Head of caudate nucleus (tissue), 42 donors: ENCODE measurements around the gene OTOR.

Experiments used
- DNase-seq, 42 donors: peaks; one replicate each; pipeline versions ENCODE4 v3.0.0 to v3.0.0-alpha.2; 2020 to 2021; ENCODE audit warnings: mixed read lengths in 7 of 42
- intact Hi-C: fragments of 100-400 bp; cut with DNase I; formaldehyde crosslinking; loops from one replicate; pipeline ENCODE4 v1.15.0; 2022

OTOR gene

GRCh38 chr20:16744178-16744807 is 3.9 kb upstream of the OTOR start:
- intact Hi-C loops = no loop called here

DNA sequence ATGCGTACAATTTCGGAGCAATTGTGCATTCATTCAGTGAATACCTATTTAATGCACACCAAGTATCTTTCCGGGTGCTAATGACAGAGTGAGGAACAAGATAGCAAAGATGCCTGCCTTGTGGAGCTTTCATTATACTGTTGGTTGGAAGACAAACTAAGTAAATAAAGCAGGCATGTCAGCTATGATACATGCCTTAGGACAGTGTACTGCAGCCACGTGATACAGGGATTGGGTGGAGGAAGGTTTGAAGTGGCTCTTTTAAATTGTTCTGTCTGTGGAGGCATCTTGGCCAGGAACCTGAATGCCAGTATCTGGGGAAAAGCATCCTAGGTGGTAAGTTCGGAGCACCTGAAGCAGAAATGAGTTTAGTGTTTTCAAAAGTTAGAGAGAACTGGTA is 3.0 kb upstream of the OTOR start:
- intact Hi-C loops = no loop called here
- DNase-seq = no peak

More at GRCh38 chr20:16744178-16744807, 3.9 kb upstream of the OTOR start:
- peak in 1 of 42 donors; percentile 40 for DNase-seq

- intact Hi-C loops = no loop called here
- no peak for DNase-seq
These were observed 807 bp upstream of the OTOR start for GRCh38 chr20:16747291-16747811.

GRCh38 chr20:16749573-16749972 is 1.4 kb downstream of the OTOR start:
- intact Hi-C loops = no loop called here
- DNase-seq = no peak

DNA sequence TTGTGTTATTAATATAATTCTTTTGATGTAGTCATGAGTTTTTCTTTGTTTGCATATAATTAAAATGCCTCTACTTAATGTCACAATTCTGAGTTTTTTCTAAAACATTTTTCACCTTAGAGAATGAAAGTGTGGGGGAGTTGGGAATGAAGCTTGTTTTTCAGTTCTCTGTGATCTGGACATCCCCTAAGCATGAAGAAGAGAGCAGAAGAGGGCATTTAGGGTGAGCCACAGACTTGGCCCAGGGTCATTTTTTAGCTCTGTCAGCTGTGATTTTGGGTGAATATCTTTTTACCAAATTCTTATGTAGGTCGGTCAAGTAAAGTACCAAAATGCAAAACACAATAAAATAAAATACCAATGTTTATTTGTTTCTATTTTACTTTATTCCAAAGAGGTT is 3.9 kb downstream of the OTOR start:
- intact Hi-C loops = no loop called here
- no peak for DNase-seq

DNA sequence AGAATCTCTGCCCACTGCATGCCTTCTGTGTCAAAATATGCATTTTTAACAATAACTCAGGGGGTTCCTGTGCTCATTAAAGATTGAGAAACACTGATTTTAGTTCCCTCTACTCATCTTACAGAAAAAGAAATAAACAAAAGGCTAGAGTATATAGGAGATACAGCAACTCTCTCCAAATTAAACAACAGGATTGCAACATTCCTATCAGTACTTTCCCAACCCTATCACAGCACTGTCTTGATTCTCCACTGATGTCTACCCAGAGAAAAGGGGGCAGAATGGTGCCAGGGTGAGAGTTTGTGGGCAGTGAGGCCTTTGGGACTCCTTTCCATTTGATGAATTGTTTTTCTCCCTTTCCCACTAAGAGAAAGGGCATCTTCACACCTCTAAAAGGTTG is 4.7 kb downstream of the OTOR start:
- intact Hi-C loops = no loop called here

GRCh38 chr20:16758454-16759180 is 10.5 kb downstream of the OTOR start:
- DNase-seq = no peak
- intact Hi-C loops = no loop called here

More for the DNA sequence above, 4.7 kb downstream of the OTOR start:
- DNase-seq = no peak

DNA sequence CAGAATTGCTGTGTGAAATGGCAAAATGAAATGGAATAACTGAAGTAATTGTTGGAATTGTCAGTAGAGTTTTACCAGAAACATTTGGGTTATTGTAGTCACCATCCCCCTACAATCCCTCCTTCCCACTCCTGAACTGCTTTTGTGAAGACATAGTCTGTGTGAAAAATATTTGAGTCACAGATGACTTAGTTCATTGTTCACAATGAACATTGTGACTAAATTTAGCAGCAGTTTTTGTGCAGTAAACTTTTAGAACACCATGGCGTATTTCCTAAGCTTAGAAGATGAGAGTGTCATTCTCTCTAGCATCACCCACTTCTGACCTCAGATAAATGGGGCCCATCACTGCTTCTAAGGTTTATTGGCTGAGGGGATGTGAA is 11.0 kb downstream of the OTOR start:
- peak in 7 of 42 donors; percentile 8 to 47 (median 27) for DNase-seq
- intact Hi-C loops = no loop called here

DNA sequence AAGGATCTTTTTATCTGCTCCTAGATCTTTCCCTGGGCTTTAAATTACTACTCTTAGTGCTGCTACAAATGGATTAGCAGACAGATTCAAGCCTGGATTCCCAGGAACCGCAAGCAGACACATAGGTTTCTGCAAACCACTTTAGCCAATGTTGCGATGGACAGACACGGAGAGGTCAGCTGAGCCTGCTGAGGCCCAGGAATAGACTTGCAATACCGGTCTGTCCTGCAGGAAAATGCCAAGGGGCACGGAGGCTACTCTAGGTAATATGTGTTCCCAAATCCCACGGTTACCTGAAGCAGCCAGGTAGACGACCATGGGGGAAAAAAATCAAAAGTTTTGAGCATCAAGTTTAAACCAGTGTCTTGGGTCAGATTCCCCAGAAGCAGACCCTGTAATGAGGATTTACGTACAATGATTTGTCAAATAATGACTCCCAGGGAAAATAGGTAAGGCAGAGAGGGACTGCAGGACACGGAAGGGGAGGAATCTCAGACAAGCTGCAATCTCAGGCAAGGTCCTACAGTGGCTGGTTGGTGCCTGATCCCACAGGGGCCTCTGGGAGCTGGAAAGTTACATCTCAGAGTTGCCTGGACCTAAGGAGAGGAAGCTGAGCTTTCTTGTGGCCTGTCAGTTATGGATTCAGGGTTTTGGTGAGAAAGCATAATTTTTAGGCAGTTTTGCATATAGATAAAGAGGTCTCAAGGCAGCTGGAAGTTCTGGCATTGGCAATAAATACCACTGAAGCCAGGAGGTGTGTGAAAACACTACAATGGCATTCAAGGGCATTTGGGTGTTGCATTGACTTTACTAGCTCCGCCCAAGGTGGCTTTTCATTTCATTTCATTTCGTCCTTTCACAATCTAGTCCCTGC is 12.5 kb downstream of the OTOR start:
- intact Hi-C loops = loop anchor here (5.0 kb wide), 1 partner anchor 243 kb away; no protein-coding TSS in a partner anchor

GRCh38 chr20:16761305-16761829 is 13.2 kb downstream of the OTOR start:
- DNase-seq = peak in 39 of 42 donors; percentile 19 to 84 (median 66)
- intact Hi-C loops = loop anchor here (5.0 kb wide), 1 partner anchor 244 kb away; no protein-coding TSS in a partner anchor

More for the DNA sequence above, 12.5 kb downstream of the OTOR start:
- no peak for DNase-seq

DNA sequence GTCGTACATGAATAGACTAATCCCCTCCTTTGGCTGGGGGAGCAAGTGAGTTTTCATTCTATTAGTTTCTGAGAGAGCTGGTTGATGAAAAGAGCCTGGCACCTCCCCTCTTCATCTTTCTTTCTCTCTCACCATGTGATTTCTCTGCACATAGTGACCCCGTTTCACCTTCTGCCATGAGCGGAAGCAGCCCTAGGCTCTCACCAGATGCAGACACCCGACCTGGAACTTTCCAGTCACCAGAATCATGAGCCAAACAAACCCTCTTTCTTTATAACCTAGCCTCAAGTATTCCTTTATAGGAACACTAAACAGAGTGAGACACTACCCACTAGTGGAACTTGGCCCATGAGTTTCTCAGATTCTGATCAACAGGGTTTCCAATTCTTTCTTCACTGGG is 16.4 kb downstream of the OTOR start:
- DNase-seq = no peak
- intact Hi-C loops = loop anchor here (5.0 kb wide), 1 partner anchor 247 kb away; no protein-coding TSS in a partner anchor

DNA sequence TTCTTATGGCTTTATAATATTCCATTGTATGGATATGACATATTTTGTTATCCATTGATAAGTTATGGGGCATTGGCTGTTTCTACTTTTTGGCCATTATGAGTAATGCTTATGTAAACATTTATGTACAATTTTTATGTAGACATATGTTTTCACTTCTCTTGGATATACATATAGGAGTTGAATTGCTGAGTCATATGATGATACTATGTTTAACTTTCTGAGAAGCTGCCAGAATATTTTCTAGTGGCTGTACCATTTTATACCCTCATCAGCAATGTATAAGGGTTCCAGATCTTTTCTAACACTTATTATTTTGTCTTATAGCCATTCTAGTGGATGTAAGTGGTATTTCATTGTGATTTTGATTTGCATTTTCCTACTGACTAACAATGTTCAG is 23.1 kb downstream of the OTOR start:
- intact Hi-C loops = no loop called here
- DNase-seq = no peak

DNA sequence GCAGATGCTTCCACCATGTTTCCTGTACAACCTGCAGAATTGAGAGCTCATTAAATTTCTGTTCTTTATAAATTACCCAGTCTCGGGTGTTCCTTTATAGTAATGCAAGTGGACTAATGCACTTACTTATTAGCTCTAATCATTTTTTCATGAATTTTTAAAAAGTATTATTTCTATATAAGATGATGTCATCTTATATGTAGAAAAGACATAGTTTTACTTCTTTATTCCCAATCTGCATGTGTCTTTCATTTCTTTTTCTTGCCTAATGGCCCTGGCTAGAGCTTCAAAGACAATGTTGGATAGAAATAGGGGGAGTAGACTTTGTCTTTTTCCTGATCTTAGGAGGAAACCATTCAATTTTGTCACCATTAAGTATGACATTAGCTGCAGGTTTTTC is 27.8 kb downstream of the OTOR start:
- intact Hi-C loops = no loop called here

DNA sequence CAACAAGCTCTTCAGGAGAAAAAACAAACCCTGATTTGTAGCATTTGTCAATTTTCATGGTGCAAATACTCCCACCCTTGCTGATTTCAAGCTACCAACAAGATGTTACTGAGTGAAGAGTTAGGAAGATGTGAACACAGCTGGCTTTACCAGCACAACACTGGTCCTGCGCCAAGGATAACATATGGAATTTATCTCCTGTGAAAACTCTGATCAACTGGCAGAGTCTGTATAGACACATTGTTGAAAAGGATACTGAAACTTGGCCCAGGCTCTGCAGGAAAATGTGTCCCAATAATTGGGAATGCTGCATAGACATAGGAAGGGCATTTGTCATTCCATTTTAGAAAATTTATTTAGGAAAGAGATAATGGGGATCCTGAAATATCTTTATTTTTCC is 29.0 kb downstream of the OTOR start:
- no peak for DNase-seq
- intact Hi-C loops = no loop called here

More for the DNA sequence above, 27.8 kb downstream of the OTOR start:
- DNase-seq = no peak

- intact Hi-C loops = no loop called here
- DNase-seq = no peak
These were observed 30.0 kb downstream of the OTOR start for GRCh38 chr20:16778159-16778558.

DNA sequence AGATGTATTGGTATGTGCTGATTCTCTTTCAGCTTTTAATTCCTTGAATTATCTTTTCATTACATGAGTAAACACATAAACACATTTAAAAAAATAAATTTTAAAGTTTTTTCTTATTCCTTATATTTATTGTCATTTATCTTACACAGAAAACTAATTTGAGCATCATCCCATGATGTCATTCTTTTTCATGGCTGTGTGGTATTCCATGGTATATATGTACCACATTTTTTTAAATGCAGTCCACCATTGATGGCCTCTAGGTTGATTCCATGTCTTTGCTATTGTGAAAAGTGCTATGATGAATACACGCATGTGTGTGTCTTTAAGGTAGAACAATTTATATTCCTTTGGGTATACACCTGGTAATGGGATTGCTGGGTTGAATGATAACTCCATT is 33.3 kb downstream of the OTOR start:
- intact Hi-C loops = no loop called here
- no peak for DNase-seq

- intact Hi-C loops = no loop called here
- DNase-seq = no peak
These were observed 37.1 kb downstream of the OTOR start for GRCh38 chr20:16785226-16785625.
